Medulla oblongata (tissue), 1 donor: Measurements from ENCODE around the gene FLCN.
A peak's percentile ranks its signal among the peaks of the same experiment; 100 is the strongest.
"Not testable (repeated sequence)": the region's sequence is repeated elsewhere in the genome, so short reads cannot be mapped to it uniquely, and the experiment has no call there.

Experiments
- DNase-seq: peaks from one replicate; pipeline ENCODE4 v3.0.0-alpha.2; 2015; ENCODE audit errors: extremely low spot score

FLCN gene

GRCh38 chr17:17184985-17185757, 51.8 kb downstream of the FLCN start:
- DNase-seq = not testable (repeated sequence)

- no peak for DNase-seq
Measured at GRCh38 chr17:17183744-17184143, 53.2 kb downstream of the FLCN start.

GRCh38 chr17:17182598-17183136, 54.3 kb downstream of the FLCN start:
- no peak for DNase-seq

GRCh38 chr17:17181666-17182597, 55.0 kb downstream of the FLCN start:
- DNase-seq = no peak

GRCh38 chr17:17180741-17181525, 56.0 kb downstream of the FLCN start:
- no peak for DNase-seq

DNA sequence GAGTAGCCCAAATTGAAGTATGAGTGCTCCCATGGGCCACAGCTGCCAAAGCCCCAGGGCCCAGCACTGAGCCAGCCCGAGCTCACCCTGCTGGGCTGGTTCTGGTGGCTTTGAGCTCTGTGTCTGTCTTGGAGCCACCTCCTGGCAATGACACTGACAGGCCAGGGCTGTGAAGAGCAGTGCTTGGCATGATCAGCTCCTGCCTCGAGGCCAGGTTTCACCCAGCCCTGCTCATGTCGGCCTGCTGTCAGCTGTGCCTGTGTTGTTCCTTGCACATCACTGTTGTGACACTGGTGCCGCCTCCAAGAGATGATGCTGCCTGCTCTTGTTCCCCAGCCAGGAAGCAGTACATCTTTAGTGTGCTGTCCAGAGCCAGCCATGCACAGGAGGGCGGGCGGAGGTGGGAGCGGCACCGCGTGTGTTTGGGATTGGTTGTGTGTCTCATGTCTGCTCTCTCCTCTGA, 56.8 kb downstream of the FLCN start:
- DNase-seq = no peak

- no peak for DNase-seq
Measured at GRCh38 chr17:17179371-17179827, 57.6 kb downstream of the FLCN start.

DNA sequence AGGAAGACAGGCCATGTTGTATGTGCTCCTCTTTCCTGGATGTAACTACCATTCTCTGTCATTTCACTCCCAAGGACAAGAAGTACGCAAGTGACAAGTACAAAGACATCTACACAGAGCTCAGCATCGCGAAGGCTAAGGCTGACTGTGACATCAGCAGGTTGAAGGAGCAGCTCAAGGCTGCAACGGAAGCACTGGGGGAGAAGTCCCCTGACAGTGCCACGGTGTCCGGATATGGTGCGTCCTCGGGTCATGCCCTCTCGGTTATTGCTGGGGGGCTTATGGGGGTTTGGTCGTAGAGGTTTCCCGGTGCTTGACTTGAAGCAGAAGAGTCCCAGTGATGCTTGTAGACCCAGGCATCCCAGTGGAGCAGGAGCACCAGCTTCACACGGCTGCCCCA, 59.8 kb downstream of the FLCN start:
- DNase-seq = no peak

GRCh38 chr17:17176341-17176740, 60.6 kb downstream of the FLCN start:
- DNase-seq = no peak

- DNase-seq = no peak
Measured at GRCh38 chr17:17175917-17176316, 61.1 kb downstream of the FLCN start.

DNA sequence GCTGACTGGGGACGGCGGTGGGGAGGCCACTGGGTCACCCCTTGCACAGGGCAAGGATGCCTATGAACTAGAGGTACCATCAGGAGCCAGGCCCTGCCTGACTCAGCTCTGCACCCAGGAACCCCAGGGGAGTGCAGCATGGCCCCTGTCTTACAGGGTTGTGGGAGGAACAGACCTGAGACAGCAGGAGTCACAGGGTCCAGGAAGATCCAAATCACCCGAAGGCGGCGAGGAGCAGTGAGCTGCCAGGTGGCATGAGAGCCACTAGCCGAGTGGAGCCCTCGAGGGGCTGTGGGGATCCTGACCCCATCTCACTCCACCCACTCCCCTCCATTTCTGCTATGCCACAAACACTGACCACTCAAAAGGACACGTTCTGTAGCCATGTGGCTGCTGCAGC, 61.6 kb downstream of the FLCN start:
- no peak for DNase-seq

- DNase-seq = no peak
Measured at GRCh38 chr17:17173921-17174320, 63.0 kb downstream of the FLCN start.

DNA sequence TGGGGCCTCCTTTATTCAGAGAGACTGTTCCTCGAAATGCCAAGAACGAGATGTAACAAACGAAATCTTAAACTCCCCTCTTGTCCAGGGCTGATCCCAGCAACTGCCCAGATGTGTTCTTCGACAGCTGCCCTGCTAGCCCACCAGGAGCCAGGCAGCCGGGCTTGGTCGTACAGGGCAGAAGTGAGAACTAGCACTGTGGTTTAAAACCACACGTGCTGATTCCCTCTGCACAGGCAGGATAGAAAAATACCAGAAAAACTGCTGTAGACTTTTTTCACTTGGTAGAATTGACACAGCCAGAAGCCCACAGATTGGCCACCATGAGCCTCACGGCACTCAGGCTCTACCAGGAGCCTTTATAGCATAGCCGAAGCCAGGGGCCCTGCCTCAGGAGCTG, 64.0 kb downstream of the FLCN start:
- DNase-seq = no peak

DNA sequence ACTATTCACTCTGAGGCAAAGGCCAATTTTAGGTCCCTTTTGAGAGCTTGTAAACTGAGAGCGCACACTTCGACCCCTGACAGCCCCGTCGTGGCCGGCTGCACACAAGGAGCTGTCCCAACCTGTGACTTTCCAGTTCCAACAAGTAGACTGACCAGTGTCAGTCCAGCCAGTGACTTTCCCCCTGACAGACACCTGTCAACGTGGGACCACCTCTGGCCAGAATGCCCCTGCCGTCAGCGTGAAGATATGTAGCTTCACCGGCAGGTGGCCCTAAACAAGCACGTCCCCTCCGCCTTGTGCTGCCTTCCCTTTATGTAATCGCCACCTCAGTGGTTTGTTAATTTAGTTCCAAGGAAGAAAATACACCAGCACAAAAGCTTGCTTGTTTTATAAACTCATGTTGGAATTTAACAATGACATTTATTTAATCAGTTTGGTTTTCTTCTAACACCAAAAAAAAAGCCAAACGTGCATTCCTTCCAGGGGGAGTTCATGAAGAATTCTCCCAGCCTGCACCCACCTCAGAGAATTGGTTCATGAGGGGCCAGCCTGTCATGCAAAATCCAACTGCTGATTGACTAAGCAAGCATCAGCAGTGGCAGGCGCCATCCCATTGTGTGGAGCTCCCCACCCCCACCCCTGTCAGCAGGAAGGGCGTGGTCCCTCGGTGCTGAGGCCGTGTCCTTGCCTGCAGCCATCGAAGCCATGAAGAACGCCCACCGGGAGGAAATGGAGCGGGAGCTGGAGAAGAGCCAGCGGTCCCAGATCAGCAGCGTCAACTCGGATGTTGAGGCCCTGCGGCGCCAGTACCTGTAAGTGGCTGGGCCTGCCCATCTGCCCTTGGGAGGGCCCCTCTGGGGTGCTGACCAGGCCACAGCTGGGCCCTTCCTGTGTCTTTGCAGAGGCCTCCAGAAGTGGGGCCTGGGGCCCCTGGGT, 64.7 kb downstream of the FLCN start:
- peak; percentile 29 for DNase-seq

- no peak for DNase-seq
Measured at GRCh38 chr17:17171186-17171585, 65.8 kb downstream of the FLCN start.

- DNase-seq = no peak
Measured at GRCh38 chr17:17170346-17170985, 66.5 kb downstream of the FLCN start.

GRCh38 chr17:17169396-17169795, 67.6 kb downstream of the FLCN start:
- no peak for DNase-seq

GRCh38 chr17:17168401-17168800, 68.6 kb downstream of the FLCN start:
- no peak for DNase-seq

DNA sequence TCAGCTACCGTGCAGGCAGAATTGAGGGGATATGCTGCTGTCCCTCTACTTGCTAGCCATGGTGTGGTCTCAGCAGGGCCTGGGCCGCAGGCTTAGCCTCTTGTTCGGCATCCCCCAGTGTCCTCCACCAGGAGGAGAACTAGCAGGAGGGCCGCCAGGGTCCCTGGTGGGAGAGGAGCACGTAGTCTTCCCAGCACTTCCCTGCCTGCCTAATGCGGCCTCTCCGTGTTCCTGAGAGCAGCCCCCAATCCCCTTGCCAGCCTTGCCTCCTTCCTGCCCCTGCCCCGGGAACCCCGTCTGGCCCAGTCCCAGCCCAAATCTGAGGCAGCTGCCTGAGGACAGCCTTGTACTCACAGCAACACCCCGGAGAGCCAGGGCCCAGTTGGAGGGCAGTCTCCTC, 69.0 kb downstream of the FLCN start:
- DNase-seq = no peak

DNA sequence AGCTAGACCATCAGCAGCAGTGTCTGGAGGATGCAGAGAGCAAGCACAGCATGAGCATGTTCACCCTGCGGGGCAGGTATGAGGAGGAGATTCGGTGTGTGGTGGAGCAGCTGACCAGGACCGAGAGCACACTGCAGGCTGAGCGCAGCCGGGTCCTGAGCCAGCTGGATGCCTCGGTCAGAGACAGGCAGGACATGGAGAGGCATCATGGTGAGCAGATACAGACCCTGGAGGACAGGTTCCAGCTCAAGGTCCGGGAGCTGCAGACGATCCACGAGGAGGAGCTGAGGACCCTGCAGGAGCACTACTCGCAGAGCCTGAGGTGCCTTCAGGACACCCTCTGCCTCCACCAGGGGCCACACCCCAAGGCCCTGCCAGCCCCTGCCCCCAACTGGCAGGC, 69.6 kb downstream of the FLCN start:
- no peak for DNase-seq
